ENCODE measurements around the gene ZNF775. TPM values are rescaled to one million over a fixed set of nuclear protein-coding genes. Genes with fewer than 3 reads are reported as not detected.

Gene ZNF775
- total and polyA plus RNA-seq, 2 of the 13 experiments (the other 11 are each of a cell fraction or from before 2014, with no cell fraction given): 3.1 to 3.2 TPM

DNA sequence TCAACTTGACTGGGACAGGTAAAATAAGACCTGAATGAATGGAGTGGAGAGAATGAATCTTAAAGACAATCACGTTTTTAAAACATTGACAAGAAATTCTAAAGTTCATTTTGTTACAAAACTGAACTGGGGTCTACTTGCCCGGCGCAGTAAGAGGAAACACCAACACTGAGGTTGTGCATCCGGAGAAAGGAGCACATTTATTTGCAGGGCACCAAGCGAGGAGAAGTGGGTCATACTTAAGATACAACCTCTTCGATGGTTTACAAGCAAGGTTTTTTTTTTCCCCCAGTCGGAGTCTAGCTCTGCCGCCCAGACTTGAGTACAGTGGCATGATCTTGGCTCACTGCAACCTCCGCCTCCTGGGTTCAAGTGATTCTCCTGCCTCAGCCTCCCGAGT, 13.9 kb upstream of the ZNF775 start:
- no peaks in the 10 kb centered on the region for H3K36me3 ChIP-seq (replicated peaks in 1 of 2; ENCODE audit: control insufficient read depth in 1 of 2, insufficient read depth in 2 of 2, low read length in 2 of 2)
- no peaks in the 10 kb centered on the region for H3K27me3 ChIP-seq (ENCODE audit: control insufficient read depth in 1 of 2, insufficient read depth in 2 of 2, low read length in 2 of 2)
- H3K4me3 ChIP-seq (replicated peaks in 1 of 3; ENCODE audit: insufficient read depth in 1 of 3, low read depth in 2 of 3, low read length in 3 of 3): no peak overlapping the region
- 90% methylated on average over 10 of the region's 10 CpGs for WGBS (ENCODE audit: low lambda C conversion rate)
- H3K27ac ChIP-seq (ENCODE audit: extremely low read length, insufficient read depth, low read length): no peak overlapping the region
- intact Hi-C loops (cut with micrococcal nuclease; ENCODE audit: unreplicated experiment) (no loop called here), in situ Hi-C loops (cut with HindIII; ENCODE audit: extremely low pct_ligation_motif_present, low pct_unique_long_range_greater_than_20kb) (no loop called here)
- peaks cover 13% of the 10 kb centered on the region for H3K79me2 ChIP-seq (ENCODE audit: insufficient read depth, low read length)
- no peak overlapping the region for H3K4me2 ChIP-seq (ENCODE audit: low read depth, low read length)
- TF ChIP-seq FOXA3 (CRISPR knock-in tag; IDR thresholded peaks at IDR 0.05) (no peak), RELA (CRISPR knock-in tag; IDR thresholded peaks at IDR 0.05) (no peak), POLR2AphosphoS5 (IDR thresholded peaks at IDR 0.05; ENCODE audit: low read depth, low read length) (no peak), AHDC1 (CRISPR knock-in tag; IDR thresholded peaks at IDR 0.05; ENCODE audit: borderline replicate concordance) (no peak), ZNF784 (CRISPR knock-in tag; IDR thresholded peaks at IDR 0.05; ENCODE audit: borderline replicate concordance) (no peak), ZSCAN29 (CRISPR knock-in tag; conservative IDR thresholded peaks at IDR 0.05) (no peak), MYC (CRISPR knock-in tag; IDR thresholded peaks at IDR 0.05; ENCODE audit: borderline replicate concordance) (no peak), ZBTB43 (CRISPR knock-in tag; conservative IDR thresholded peaks at IDR 0.05) (no peak), PRMT3 (CRISPR knock-in tag; IDR thresholded peaks at IDR 0.05; ENCODE audit: borderline replicate concordance, low read depth) (no peak), ZNF546 (CRISPR knock-in tag; conservative IDR thresholded peaks at IDR 0.05) (no peak), ZNF317 (CRISPR knock-in tag; IDR thresholded peaks at IDR 0.05) (no peak), FOSL2 (CRISPR knock-in tag; IDR thresholded peaks at IDR 0.05) (no peak), ZNF343 (CRISPR knock-in tag; IDR thresholded peaks at IDR 0.05) (no peak)
- peaks cover 7% of the 10 kb centered on the region; the same call in 1 of the 2 replicates for H4K20me1 ChIP-seq (ENCODE audit: insufficient read depth, low read length)
- ChIA-PET POLR2A (interaction anchor here (1.2 to 6.8 kb wide), 4 partner anchors 10 to 23 kb away, joined by 4 to 141 read pairs (median 6); no protein-coding TSS in a partner anchor), CTCF (ENCODE audit: low intra/inter-chr PET ratio, low total read pairs) (no interaction called here)
- no peaks in the 10 kb centered on the region for H3K9me3 ChIP-seq (ENCODE audit: low read length)
- no TSS peak for BruUV-seq (replicated peaks)
- DNase-seq (ENCODE audit: low spot score) (no peak), ATAC-seq (no peak), FAIRE-seq (no peak)
- no peak overlapping the region for H3K9ac ChIP-seq (ENCODE audit: insufficient read depth, low read depth, low read length)
- no peak overlapping the region for H2AFZ ChIP-seq (ENCODE audit: low read length)
- H3K4me1 ChIP-seq (ENCODE audit: insufficient read depth, low read length): peaks cover 36% of the 10 kb centered on the region
